ENCODE results near the gene DPH2. TPM values are rescaled to one million over a fixed set of nuclear protein-coding genes. Genes with fewer than 3 reads are reported as not detected.

Gene DPH2
- polyA plus RNA-seq, 1 donor from 2014 or later = 26.0 TPM

GRCh38 chr1:44002165-44002564, 32.4 kb downstream of the DPH2 start:
- Histone ChIP-seq H3K4me2 (ENCODE audit: low read length) (no peak overlapping the region), H2AFZ (ENCODE audit: low read depth, low read length) (no peak overlapping the region), H3K4me3 (ENCODE audit: low read length) (no peak overlapping the region), H3K27ac (ENCODE audit: low read length) (no peak overlapping the region), H3K9ac (ENCODE audit: low read length) (no peak overlapping the region), H3K79me2 (replicated peaks; ENCODE audit: insufficient read depth, low read length) (no peaks in the 10 kb centered on the region), H4K20me1 (ENCODE audit: insufficient read depth) (no peaks in the 10 kb centered on the region), H3K9me3 (ENCODE audit: low read length) (no peaks in the 10 kb centered on the region), H3K27me3 (ENCODE audit: insufficient read depth, low read depth, low read length) (no peaks in the 10 kb centered on the region), H3F3A (ENCODE audit: insufficient read depth, low read length, poor library complexity, severe bottlenecking) (no peaks in the 10 kb centered on the region), H3K36me3 (ENCODE audit: insufficient read depth, low read length) (no peaks in the 10 kb centered on the region), H3K9me2 (ENCODE audit: insufficient read depth, low read length) (no peaks in the 10 kb centered on the region)
- TF ChIP-seq EP300 (conservative IDR thresholded peaks at IDR 0.05; ENCODE audit: poor library complexity, severe bottlenecking) (no peak), POLR2AphosphoS5 (IDR thresholded peaks at IDR 0.05) (no peak), REST (IDR thresholded peaks at IDR 0.05; ENCODE audit: borderline replicate concordance) (no peak), TAF1 (IDR thresholded peaks at IDR 0.05; ENCODE audit: low read depth) (no peak)

- Histone ChIP-seq H3K9me2 (ENCODE audit: insufficient read depth, low read length) (no peaks in the 10 kb centered on the region), H3K27me3 (ENCODE audit: insufficient read depth, low read depth, low read length) (no peaks in the 10 kb centered on the region), H3K4me2 (ENCODE audit: low read length) (no peak overlapping the region), H3K4me3 (ENCODE audit: low read length) (no peak overlapping the region), H3K9ac (ENCODE audit: low read length) (no peak overlapping the region), H4K20me1 (ENCODE audit: insufficient read depth) (no peaks in the 10 kb centered on the region), H3K9me3 (ENCODE audit: low read length) (no peaks in the 10 kb centered on the region), H3K36me3 (ENCODE audit: insufficient read depth, low read length) (no peaks in the 10 kb centered on the region), H3K27ac (ENCODE audit: low read length) (no peak overlapping the region), H3K79me2 (replicated peaks; ENCODE audit: insufficient read depth, low read length) (no peaks in the 10 kb centered on the region), H3F3A (ENCODE audit: insufficient read depth, low read length, poor library complexity, severe bottlenecking) (no peaks in the 10 kb centered on the region), H2AFZ (ENCODE audit: low read depth, low read length) (no peak overlapping the region)
- TF ChIP-seq SMC3 (conservative IDR thresholded peaks at IDR 0.05; ENCODE audit: poor library complexity) (no peak), REST (IDR thresholded peaks at IDR 0.05; ENCODE audit: borderline replicate concordance) (no peak), CTCF (IDR thresholded peaks at IDR 0.05; ENCODE audit: poor library complexity, severe bottlenecking) (no peak), EP300 (conservative IDR thresholded peaks at IDR 0.05; ENCODE audit: poor library complexity, severe bottlenecking) (no peak), POLR2AphosphoS5 (IDR thresholded peaks at IDR 0.05) (no peak), MXI1 (conservative IDR thresholded peaks at IDR 0.05; ENCODE audit: poor library complexity, severe bottlenecking) (no peak), RAD21 (conservative IDR thresholded peaks at IDR 0.05) (no peak), EZH2 (IDR thresholded peaks at IDR 0.05; ENCODE audit: borderline replicate concordance, insufficient read depth, low read length, poor library complexity, severe bottlenecking) (no peak), TAF1 (IDR thresholded peaks at IDR 0.05; ENCODE audit: low read depth) (no peak)
These were observed 32.9 kb downstream of the DPH2 start for GRCh38 chr1:44002606-44003157.
